Neural progenitor cell (in vitro differentiated cells): Measurements from ENCODE around the gene IFITM10. TPM values are rescaled to one million over a fixed set of nuclear protein-coding genes. Genes with fewer than 3 reads are reported as not detected.

Experiments
- DNase-seq: peaks from one replicate; pipeline ENCODE4 v3.0.0-alpha.2; 2016; ENCODE audit warnings: low spot score
- H2AFZ ChIP-seq: fragments of 200-600 bp; sonication (generic); replicated peaks from 2 replicates; pipeline ENCODE4 v1.6.1; 2016; ENCODE audit warnings: antibody characterized with exemption
- H3F3A ChIP-seq: fragments of 200-600 bp; sonication (generic); 2 replicates; pipeline ENCODE4 v1.6.1; 2016; ENCODE audit warnings: antibody characterized with exemption, low read depth
- H3K27ac ChIP-seq: fragments of 200-600 bp; sonication (generic); 2 replicates; pipeline ENCODE4 v1.5.1; 2016; ENCODE audit warnings: mild to moderate bottlenecking
- H3K27me3 ChIP-seq: fragments of 200-600 bp; sonication (generic); 2 replicates; pipeline ENCODE4 v1.6.1; 2016; ENCODE audit warnings: mild to moderate bottlenecking, moderate library complexity
- H3K36me3 ChIP-seq: fragments of 200-600 bp; sonication (generic); 2 replicates; pipeline ENCODE4 v1.5.1; 2016
- H3K4me1 ChIP-seq: fragments of 200-600 bp; sonication (generic); 2 replicates; pipeline ENCODE4 v1.6.1; 2016; ENCODE audit warnings: mixed run types
- H3K4me2 ChIP-seq: fragments of 200-600 bp; sonication (generic); 2 replicates; pipeline ENCODE4 v1.6.1; 2016
- H3K4me3 ChIP-seq: fragments of 200-600 bp; sonication (generic); 2 replicates; pipeline ENCODE4 v1.5.1; 2016
- H3K79me2 ChIP-seq: fragments of 200-600 bp; sonication (generic); 2 replicates; pipeline ENCODE4 v1.6.1; 2016; ENCODE audit warnings: low read depth
- H3K9ac ChIP-seq: fragments of 200-600 bp; sonication (generic); 2 replicates; pipeline ENCODE4 v1.6.1; 2016
- H3K9me3 ChIP-seq: fragments of 200-600 bp; sonication (generic); 2 replicates; pipeline ENCODE4 v1.5.1; 2016; ENCODE audit warnings: low read depth
- H4K20me1 ChIP-seq: fragments of 200-600 bp; sonication (generic); 2 replicates; pipeline ENCODE4 v1.6.1; 2016; ENCODE audit warnings: low read depth
- H3K27ac Mint-ChIP-seq: 3 replicates; pipeline ENCODE4 v1.8.0; 2021; ENCODE audit warnings: mixed read lengths
- H3K27me3 Mint-ChIP-seq: 2 replicates; pipeline ENCODE4 v1.8.0; 2022; ENCODE audit warnings: low read depth, mild to moderate bottlenecking, inconsistent platforms, moderate library complexity, mixed read lengths; ENCODE audit not compliant: insufficient read depth
- H3K36me3 Mint-ChIP-seq: 3 replicates; pipeline ENCODE4 v1.8.0; 2021; ENCODE audit warnings: mixed read lengths
- H3K4me1 Mint-ChIP-seq: 3 replicates; pipeline ENCODE4 v1.8.0; 2021; ENCODE audit warnings: mixed read lengths
- H3K4me3 Mint-ChIP-seq: 3 replicates; pipeline ENCODE4 v1.8.0; 2021; ENCODE audit warnings: mild to moderate bottlenecking, moderate library complexity, mixed read lengths
- H3K9me3 Mint-ChIP-seq: 3 replicates; pipeline ENCODE4 v1.8.0; 2020; ENCODE audit warnings: mixed read lengths
- CTCF ChIP-seq: fragments of 200-600 bp; sonication (generic); IDR thresholded peaks from 2 replicates; pipeline ENCODE4 v1.5.1; 2017; ENCODE audit warnings: antibody characterized with exemption, mild to moderate bottlenecking
- EZH2 ChIP-seq: fragments of 200-600 bp; sonication (generic); IDR thresholded peaks from 2 replicates; pipeline ENCODE4 v1.6.1; 2017; ENCODE audit warnings: antibody characterized with exemption, mild to moderate bottlenecking, moderate library complexity
- EZH2phosphoT487 ChIP-seq: fragments of 200-600 bp; sonication (generic); IDR thresholded peaks from 2 replicates; pipeline ENCODE4 v1.6.1; 2017; ENCODE audit warnings: antibody characterized with exemption
- total RNA-seq: library from RNA; depleted of rRNA; stranded (reverse); fragments of >200 nt; gene quantifications from 2 replicates; pipeline ENCODE4 v1.2.3, GENCODE V29; 2015; ENCODE audit warnings: low replicate concordance

Gene IFITM10
- total RNA-seq, 1 donor from 2014 or later = not detected

GRCh38 chr11:1781593-1781975, 31.2 kb upstream of the IFITM10 start:
- H3K27me3 ChIP-seq = no peaks in the 10 kb centered on the region
- H3F3A ChIP-seq = no peaks in the 10 kb centered on the region
- no peaks in the 10 kb centered on the region for H3K9me3 ChIP-seq
- peaks cover 37% of the 10 kb centered on the region for H3K4me1 Mint-ChIP-seq
- H3K27ac Mint-ChIP-seq = peak overlapping the region; percentile 60
- H3K79me2 ChIP-seq = no peaks in the 10 kb centered on the region
- H3K4me2 ChIP-seq = no peak overlapping the region
- H3K27ac ChIP-seq = no peak overlapping the region
- H3K4me3 Mint-ChIP-seq = no peak overlapping the region
- H3K4me3 ChIP-seq = no peak overlapping the region
- H3K27me3 Mint-ChIP-seq = peaks cover 5% of the 10 kb centered on the region
- no peak overlapping the region for H2AFZ ChIP-seq
- peaks cover 9% of the 10 kb centered on the region for H3K4me1 ChIP-seq
- peaks cover 5% of the 10 kb centered on the region for H3K9me3 Mint-ChIP-seq
- TF ChIP-seq EZH2phosphoT487 = no peak
- TF ChIP-seq CTCF = no peak
- TF ChIP-seq EZH2 = no peak
- no peaks in the 10 kb centered on the region for H3K36me3 ChIP-seq
- DNase-seq = no peak
- no peaks in the 10 kb centered on the region for H4K20me1 ChIP-seq
- peaks cover 3% of the 10 kb centered on the region for H3K36me3 Mint-ChIP-seq
- no peak overlapping the region for H3K9ac ChIP-seq

- H3K27ac Mint-ChIP-seq = peak overlapping the region; percentile 89
- H3K27ac ChIP-seq = no peak overlapping the region
- H3K9me3 Mint-ChIP-seq = peaks cover 4% of the 10 kb centered on the region
- peaks cover 3% of the 10 kb centered on the region for H3K36me3 Mint-ChIP-seq
- no peak overlapping the region for H3K4me3 Mint-ChIP-seq
- H3K9me3 ChIP-seq = no peaks in the 10 kb centered on the region
- H3K36me3 ChIP-seq = no peaks in the 10 kb centered on the region
- no peaks in the 10 kb centered on the region for H3F3A ChIP-seq
- H2AFZ ChIP-seq = no peak overlapping the region
- H3K79me2 ChIP-seq = no peaks in the 10 kb centered on the region
- H3K27me3 Mint-ChIP-seq = peaks cover 5% of the 10 kb centered on the region
- peaks cover 33% of the 10 kb centered on the region for H3K4me1 Mint-ChIP-seq
- H3K27me3 ChIP-seq = no peaks in the 10 kb centered on the region
- no peak for TF ChIP-seq EZH2
- TF ChIP-seq EZH2phosphoT487 = no peak
- no peak for TF ChIP-seq CTCF
- H3K4me3 ChIP-seq = no peak overlapping the region
- peaks cover 9% of the 10 kb centered on the region for H3K4me1 ChIP-seq
- no peaks in the 10 kb centered on the region for H4K20me1 ChIP-seq
- no peak for DNase-seq
- no peak overlapping the region for H3K9ac ChIP-seq
- H3K4me2 ChIP-seq = no peak overlapping the region
Measured at GRCh38 chr11:1780700-1781592, 30.6 kb upstream of the IFITM10 start.

GRCh38 chr11:1779806-1780699, 29.7 kb upstream of the IFITM10 start:
- H3K27me3 Mint-ChIP-seq = peaks cover 5% of the 10 kb centered on the region
- no peak overlapping the region for H3K4me2 ChIP-seq
- H3K27me3 ChIP-seq = no peaks in the 10 kb centered on the region
- peaks cover 26% of the 10 kb centered on the region for H3K4me1 Mint-ChIP-seq
- peaks cover 3% of the 10 kb centered on the region for H3K36me3 Mint-ChIP-seq
- H2AFZ ChIP-seq = no peak overlapping the region
- no peak overlapping the region for H3K9ac ChIP-seq
- H3F3A ChIP-seq = no peaks in the 10 kb centered on the region
- no peak for TF ChIP-seq EZH2
- TF ChIP-seq EZH2phosphoT487 = no peak
- TF ChIP-seq CTCF = no peak
- H3K4me3 Mint-ChIP-seq = no peak overlapping the region
- H3K4me3 ChIP-seq = no peak overlapping the region
- no peaks in the 10 kb centered on the region for H4K20me1 ChIP-seq
- peaks cover 5% of the 10 kb centered on the region for H3K4me1 ChIP-seq
- H3K36me3 ChIP-seq = no peaks in the 10 kb centered on the region
- H3K27ac Mint-ChIP-seq = peak overlapping the region; percentile 89
- DNase-seq = no peak
- H3K9me3 ChIP-seq = no peaks in the 10 kb centered on the region
- no peak overlapping the region for H3K27ac ChIP-seq
- H3K79me2 ChIP-seq = no peaks in the 10 kb centered on the region
- H3K9me3 Mint-ChIP-seq = peaks cover 4% of the 10 kb centered on the region
